Mesenchymal stem cell (in vitro differentiated cells and primary cell): ENCODE results near the gene PSMC3.

Experiments
- DNase-seq: peaks from one replicate; pipeline ENCODE4 v3.0.0-alpha.2; 2013
- H2AFZ ChIP-seq: one replicate; pipeline ENCODE4 v1.6.1; 2013; ENCODE audit warnings: low read depth, mild to moderate bottlenecking, control low read depth, inconsistent platforms, low read length, moderate library complexity
- H2AK5ac ChIP-seq: 2 replicates; pipeline ENCODE4 v1.6.1; 2013; ENCODE audit warnings: low read length, moderate library complexity, mild to moderate bottlenecking, inconsistent platforms; ENCODE audit not compliant: severe bottlenecking
- H2BK120ac ChIP-seq: one replicate; pipeline ENCODE4 v1.6.1; 2013; ENCODE audit warnings: low read depth, mild to moderate bottlenecking, inconsistent platforms, low read length, moderate library complexity
- H2BK12ac ChIP-seq, 2 experiments: one replicate each; pipeline ENCODE4 v1.6.1; 2013; ENCODE audit warnings: inconsistent platforms in 2 of 2, low read length in 2 of 2, mild to moderate bottlenecking in 2 of 2, moderate library complexity in 2 of 2, control low read depth in 1 of 2
- H2BK15ac ChIP-seq: one replicate; pipeline ENCODE4 v1.6.1; 2013; ENCODE audit warnings: mild to moderate bottlenecking, low read depth, inconsistent platforms; ENCODE audit not compliant: poor library complexity, severe bottlenecking
- H2BK5ac ChIP-seq: 2 replicates; pipeline ENCODE4 v1.6.1; 2013; ENCODE audit warnings: low read depth, mild to moderate bottlenecking, low read length, control low read depth, inconsistent platforms; ENCODE audit not compliant: poor library complexity, severe bottlenecking
- H3K14ac ChIP-seq, 2 experiments: one replicate each; pipeline ENCODE4 v1.6.1; 2013; ENCODE audit warnings: inconsistent platforms in 2 of 2, low read length in 2 of 2, control low read depth in 1 of 2, mild to moderate bottlenecking in 1 of 2, moderate library complexity in 1 of 2
- H3K18ac ChIP-seq, 2 experiments: one replicate each; pipeline ENCODE4 v1.6.1; 2013; ENCODE audit warnings: inconsistent platforms in 2 of 2, low read length in 2 of 2, control low read depth in 1 of 2, low read depth in 1 of 2, mild to moderate bottlenecking in 1 of 2
- H3K23ac ChIP-seq, 2 experiments: one replicate each; pipeline ENCODE4 v1.6.1; 2013; ENCODE audit warnings: inconsistent platforms in 2 of 2, low read length in 2 of 2, mild to moderate bottlenecking in 2 of 2, moderate library complexity in 2 of 2, control low read depth in 1 of 2
- H3K27ac ChIP-seq: 2 replicates; pipeline ENCODE4 v1.5.1; 2013; ENCODE audit warnings: mild to moderate bottlenecking, moderate library complexity, low read length, control low read depth, inconsistent platforms; ENCODE audit not compliant: poor library complexity, severe bottlenecking
- H3K27me3 ChIP-seq, 2 experiments: 2 replicates each; pipeline versions ENCODE4 v1.6.1 to v1.7.0; 2013; ENCODE audit warnings: low read length in 2 of 2, mild to moderate bottlenecking in 2 of 2, moderate library complexity in 2 of 2, control low read depth in 1 of 2, inconsistent platforms in 1 of 2; ENCODE audit not compliant: control insufficient read depth in 1 of 2, insufficient read depth in 1 of 2
- H3K36me3 ChIP-seq, 2 experiments: 2 replicates each; pipeline versions ENCODE4 v1.6.1 to v1.7.0; 2013; ENCODE audit warnings: low read length in 2 of 2, control low read depth in 1 of 2, inconsistent platforms in 1 of 2, low read depth in 1 of 2, mild to moderate bottlenecking in 1 of 2; ENCODE audit not compliant: insufficient read depth in 2 of 2, control insufficient read depth in 1 of 2
- H3K4ac ChIP-seq, 2 experiments: one replicate each; pipeline ENCODE4 v1.6.1; 2013; ENCODE audit warnings: inconsistent platforms in 2 of 2, low read length in 2 of 2, mild to moderate bottlenecking in 2 of 2, moderate library complexity in 2 of 2, control low read depth in 1 of 2, low read depth in 1 of 2
- H3K4me1 ChIP-seq: 2 replicates; pipeline ENCODE4 v1.6.1; 2013; ENCODE audit warnings: low read depth, low read length, control low read depth; ENCODE audit not compliant: control insufficient read depth, insufficient read depth
- H3K4me2 ChIP-seq: 2 replicates; pipeline ENCODE4 v1.6.1; 2013; ENCODE audit warnings: low read length, mild to moderate bottlenecking, inconsistent platforms; ENCODE audit not compliant: poor library complexity, severe bottlenecking
- H3K4me3 ChIP-seq, 2 experiments: 2 replicates each; pipeline versions ENCODE4 v1.5.1 to v1.7.0; 2013; ENCODE audit warnings: low read length in 2 of 2, mild to moderate bottlenecking in 2 of 2, control low read depth in 1 of 2, low read depth in 1 of 2; ENCODE audit not compliant: insufficient read depth in 1 of 2
- H3K79me1 ChIP-seq: replicated peaks from 2 replicates; pipeline ENCODE4 v1.6.1; 2013; ENCODE audit warnings: mild to moderate bottlenecking, control low read depth, low read length, inconsistent platforms; ENCODE audit not compliant: poor library complexity, severe bottlenecking
- H3K9ac ChIP-seq: 2 replicates; pipeline ENCODE4 v1.7.0; 2013; ENCODE audit warnings: mild to moderate bottlenecking, low read length, moderate library complexity
- H3K9me3 ChIP-seq: 2 replicates; pipeline ENCODE4 v1.7.0; 2013; ENCODE audit warnings: mild to moderate bottlenecking, low read length; ENCODE audit not compliant: control insufficient read depth
- H4K8ac ChIP-seq: one replicate; pipeline ENCODE4 v1.6.1; 2013; ENCODE audit warnings: inconsistent platforms, mild to moderate bottlenecking, low read length, moderate library complexity
- H4K91ac ChIP-seq: one replicate; pipeline ENCODE4 v1.6.1; 2013; ENCODE audit warnings: mild to moderate bottlenecking, low read length, inconsistent platforms
- WGBS: methylation state at CpG from one replicate; pipeline ENCODE4 v1.1.7; 2013; ENCODE audit warnings: mixed read lengths; 5-methylcytosine and 5-hydroxymethylcytosine counted together

Gene PSMC3

DNA sequence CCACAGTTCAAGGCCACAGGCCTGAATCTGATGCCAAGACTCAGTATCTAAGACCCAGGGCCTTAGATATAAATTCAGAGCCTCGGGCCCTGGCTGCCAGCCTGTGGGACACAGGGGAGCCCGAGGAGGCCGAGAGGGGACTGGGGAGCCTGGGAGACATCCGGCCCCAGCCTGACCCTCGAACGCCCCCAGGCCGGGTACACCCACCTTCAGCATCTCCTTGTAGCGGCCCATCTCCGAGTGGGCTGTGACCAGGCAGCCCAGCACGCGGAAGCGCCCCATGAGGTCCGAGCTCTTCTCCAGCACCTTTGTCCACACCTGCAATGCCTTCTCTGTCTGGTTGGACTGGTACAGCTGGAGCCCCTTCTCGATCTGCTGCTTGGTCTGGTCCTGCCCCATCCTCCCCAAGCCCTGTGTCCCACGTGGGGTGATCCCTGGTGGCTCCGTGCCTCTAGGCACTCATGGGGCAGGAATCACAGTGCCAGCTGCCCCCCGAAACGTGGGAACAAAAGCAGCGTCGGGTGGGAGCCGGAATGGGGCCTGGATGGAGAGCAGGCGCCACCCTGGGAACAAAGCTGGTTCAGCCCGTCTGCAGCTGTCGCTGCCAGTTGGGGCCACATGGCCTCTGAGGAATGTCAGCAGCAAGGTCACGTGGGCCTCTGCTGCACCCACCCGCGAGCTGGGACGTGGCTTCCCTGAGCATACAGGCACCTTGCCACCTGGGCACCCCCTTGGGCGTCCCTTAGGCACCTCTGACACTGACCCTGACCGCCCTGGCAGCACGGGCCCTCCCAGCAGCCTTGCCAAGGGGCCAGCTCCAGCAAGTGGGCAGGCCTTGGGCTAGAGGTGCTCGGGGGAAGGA lies 22.6 kb upstream of the PSMC3 start, which contains the start of gene RAPSN:
RAPSN (minus strand) TSS at position 571 of the 862 bp plus-strand sequence; CDS start at position 399, 172 bp downstream.
- no peak within 1 kb of the TSS for H2BK12ac ChIP-seq
- H3K14ac ChIP-seq: no peak within 1 kb of the TSS
- H4K91ac ChIP-seq: no peak within 1 kb of the TSS
- H3K36me3 ChIP-seq: peaks cover 5 to 23% of the 10 kb centered on the region in 2 experiments
- no peak within 1 kb of the TSS for H3K23ac ChIP-seq
- no peak within 1 kb of the TSS for H3K9ac ChIP-seq
- no peak within 1 kb of the TSS for H2AFZ ChIP-seq
- H3K4me3 ChIP-seq: no peak within 1 kb of the TSS
- no peak for DNase-seq
- no peaks in the 10 kb centered on the region for H3K27me3 ChIP-seq
- H3K9me3 ChIP-seq: no peaks in the 10 kb centered on the region
- no peak within 1 kb of the TSS for H4K8ac ChIP-seq
- no peak within 1 kb of the TSS for H3K18ac ChIP-seq
- WGBS: 94% methylated on average over 32 of the region's 32 CpGs
- no peak within 1 kb of the TSS for H2BK5ac ChIP-seq
- peaks cover 5% of the 10 kb centered on the region for H3K79me1 ChIP-seq
- no peak within 1 kb of the TSS for H2AK5ac ChIP-seq
- no peak within 1 kb of the TSS for H3K4me2 ChIP-seq
- H3K4me1 ChIP-seq: peaks cover 3% of the 10 kb centered on the region
- H3K27ac ChIP-seq: no peak within 1 kb of the TSS
- H2BK15ac ChIP-seq: no peak within 1 kb of the TSS
- no peak within 1 kb of the TSS for H3K4ac ChIP-seq
- H2BK120ac ChIP-seq: no peak within 1 kb of the TSS

GRCh38 chr11:47447906-47448305 lies 21.7 kb upstream of the PSMC3 start:
- H3K36me3 ChIP-seq: peaks cover 5 to 18% of the 10 kb centered on the region in 2 experiments
- no peak overlapping the region for H2BK5ac ChIP-seq
- 96% methylated on average over 12 of the region's 12 CpGs for WGBS
- H2BK120ac ChIP-seq: no peak overlapping the region
- H2AK5ac ChIP-seq: no peak overlapping the region
- H3K14ac ChIP-seq: no peak overlapping the region
- H3K9me3 ChIP-seq: no peaks in the 10 kb centered on the region
- H3K23ac ChIP-seq: no peak overlapping the region
- peaks cover 3% of the 10 kb centered on the region for H3K4me1 ChIP-seq
- H3K27me3 ChIP-seq: no peaks in the 10 kb centered on the region
- no peak overlapping the region for H3K9ac ChIP-seq
- H3K27ac ChIP-seq: no peak overlapping the region
- H3K18ac ChIP-seq: no peak overlapping the region
- H3K4me2 ChIP-seq: no peak overlapping the region
- H3K79me1 ChIP-seq: peaks cover 3% of the 10 kb centered on the region
- H2BK15ac ChIP-seq: no peak overlapping the region
- no peak overlapping the region for H2AFZ ChIP-seq
- DNase-seq: no peak
- no peak overlapping the region for H4K91ac ChIP-seq
- no peak overlapping the region for H3K4ac ChIP-seq
- H3K4me3 ChIP-seq: no peak overlapping the region
- no peak overlapping the region for H2BK12ac ChIP-seq
- no peak overlapping the region for H4K8ac ChIP-seq

DNA sequence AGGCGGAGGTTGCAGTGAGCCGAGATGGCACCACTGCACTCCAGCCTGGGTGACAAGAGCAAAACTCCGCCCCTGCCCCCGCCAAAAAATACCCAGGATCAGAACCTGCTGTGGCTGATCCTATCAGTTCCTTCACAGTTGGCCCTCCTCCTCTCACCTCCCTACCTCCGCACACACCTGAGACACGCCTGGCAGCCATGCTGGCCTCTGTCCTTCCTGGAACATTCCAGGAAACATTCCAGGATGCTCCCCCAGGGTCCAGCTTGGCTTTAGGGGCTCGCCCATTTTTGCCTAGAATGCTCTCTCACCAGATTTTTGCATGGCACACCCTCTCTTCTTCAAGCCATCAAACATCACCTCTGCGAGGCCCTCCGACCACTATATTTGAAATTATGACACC lies 20.6 kb upstream of the PSMC3 start:
- H3K9ac ChIP-seq: no peak overlapping the region
- peaks cover 3% of the 10 kb centered on the region for H3K4me1 ChIP-seq
- no peak overlapping the region for H3K4me2 ChIP-seq
- no peak overlapping the region for H3K4me3 ChIP-seq
- H3K18ac ChIP-seq: no peak overlapping the region
- H3K27me3 ChIP-seq: no peaks in the 10 kb centered on the region
- 95% methylated on average over 9 of the region's 9 CpGs for WGBS
- no peak overlapping the region for H3K4ac ChIP-seq
- H3K36me3 ChIP-seq: peaks cover 5 to 24% of the 10 kb centered on the region in 2 experiments
- no peak overlapping the region for H2AFZ ChIP-seq
- H4K8ac ChIP-seq: no peak overlapping the region
- H2BK15ac ChIP-seq: no peak overlapping the region
- no peak overlapping the region for H3K14ac ChIP-seq
- no peak overlapping the region for H4K91ac ChIP-seq
- no peak overlapping the region for H2BK5ac ChIP-seq
- H2AK5ac ChIP-seq: no peak overlapping the region
- no peak overlapping the region for H3K23ac ChIP-seq
- H3K9me3 ChIP-seq: no peaks in the 10 kb centered on the region
- H3K27ac ChIP-seq: no peak overlapping the region
- H2BK120ac ChIP-seq: no peak overlapping the region
- DNase-seq: no peak
- no peak overlapping the region for H2BK12ac ChIP-seq
- no peaks in the 10 kb centered on the region for H3K79me1 ChIP-seq

GRCh38 chr11:47445840-47446239 lies 19.6 kb upstream of the PSMC3 start:
- H3K23ac ChIP-seq: no peak overlapping the region
- no peak overlapping the region for H2BK15ac ChIP-seq
- H3K9me3 ChIP-seq: no peaks in the 10 kb centered on the region
- no peak overlapping the region for H2BK12ac ChIP-seq
- no peaks in the 10 kb centered on the region for H3K79me1 ChIP-seq
- 98% methylated on average over 4 of the region's 4 CpGs for WGBS
- H3K4ac ChIP-seq: no peak overlapping the region
- peaks cover 3% of the 10 kb centered on the region for H3K4me1 ChIP-seq
- no peak overlapping the region for H3K4me2 ChIP-seq
- DNase-seq: no peak
- H3K27ac ChIP-seq: no peak overlapping the region
- H3K18ac ChIP-seq: no peak overlapping the region
- no peaks in the 10 kb centered on the region for H3K27me3 ChIP-seq
- H2BK120ac ChIP-seq: no peak overlapping the region
- no peak overlapping the region for H4K91ac ChIP-seq
- no peak overlapping the region for H3K14ac ChIP-seq
- H3K4me3 ChIP-seq: no peak overlapping the region
- H2AFZ ChIP-seq: no peak overlapping the region
- no peak overlapping the region for H3K9ac ChIP-seq
- H2AK5ac ChIP-seq: no peak overlapping the region
- H2BK5ac ChIP-seq: no peak overlapping the region
- no peak overlapping the region for H4K8ac ChIP-seq
- H3K36me3 ChIP-seq: peaks cover 5 to 34% of the 10 kb centered on the region in 2 experiments
